ENCODE results near the gene OSBPL9.
"Not testable (repeated sequence)": the region's sequence is repeated elsewhere in the genome, so short reads cannot be mapped to it uniquely, and the experiment has no call there.

The OSBPL9 gene

GRCh38 chr1:51639694-51640093 is 22.8 kb downstream of the OSBPL9 start:
- no peak for DNase-seq

GRCh38 chr1:51641096-51641495 is 24.2 kb downstream of the OSBPL9 start:
- no peak for DNase-seq

DNA sequence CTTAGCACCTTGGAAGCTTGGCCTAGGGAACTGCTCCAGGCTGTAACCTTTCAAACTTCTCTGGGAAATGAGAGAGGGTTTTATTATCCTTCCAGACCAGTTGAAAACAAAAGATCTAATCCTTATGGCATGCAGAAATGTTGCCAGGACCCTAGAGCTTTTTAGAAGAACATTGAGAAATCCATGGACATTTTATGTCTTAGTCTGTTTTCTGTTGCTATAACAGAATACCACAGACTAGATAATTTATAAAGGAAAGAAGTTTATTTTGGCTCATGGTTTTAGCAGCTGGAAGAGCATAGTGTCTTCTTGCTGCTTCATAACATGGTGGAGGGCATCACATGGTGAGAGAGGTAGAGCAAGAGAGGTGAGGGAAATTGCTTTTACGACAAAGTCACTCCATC is 25.8 kb downstream of the OSBPL9 start:
- DNase-seq = no peak

DNA sequence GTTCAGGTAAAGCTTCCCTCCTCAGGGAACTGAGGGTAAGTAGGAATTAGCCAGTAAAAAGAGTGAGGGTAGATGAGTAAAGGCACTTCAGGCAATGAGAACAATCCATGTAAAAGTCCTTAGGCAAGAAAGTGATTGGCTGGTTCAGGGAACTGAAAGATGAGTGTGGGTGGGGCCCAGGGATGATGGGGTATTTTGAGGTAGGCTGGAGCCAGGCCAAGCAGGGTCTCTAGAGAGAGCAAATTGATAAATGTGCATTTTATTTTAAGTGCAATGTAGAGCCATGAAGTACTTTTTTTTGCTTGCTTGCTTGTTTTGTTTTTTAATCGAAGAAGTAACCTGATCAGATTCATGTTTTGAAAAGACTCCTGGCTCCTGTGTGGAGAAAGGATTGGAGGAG is 26.5 kb downstream of the OSBPL9 start:
- no peak for DNase-seq

DNA sequence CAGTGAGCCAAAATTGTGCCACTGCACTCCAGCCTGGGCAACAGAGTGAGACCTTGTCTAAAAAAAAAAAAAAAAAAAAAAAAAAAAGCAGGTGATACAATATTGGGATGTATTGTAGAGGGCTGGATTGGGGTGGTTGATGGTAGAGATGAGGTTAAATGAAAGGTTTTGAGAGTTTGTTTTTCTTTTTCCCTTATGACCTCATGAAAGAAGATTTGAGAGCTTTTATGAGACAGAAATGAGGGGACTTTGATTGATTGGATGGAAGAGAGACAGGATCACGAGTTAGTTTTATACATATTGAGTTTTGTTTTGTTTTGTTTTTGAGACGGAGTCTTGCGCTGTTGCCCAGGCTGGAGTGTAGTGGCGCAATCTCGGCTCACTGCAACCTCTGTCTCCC is 27.1 kb downstream of the OSBPL9 start:
- DNase-seq = no peak

DNA sequence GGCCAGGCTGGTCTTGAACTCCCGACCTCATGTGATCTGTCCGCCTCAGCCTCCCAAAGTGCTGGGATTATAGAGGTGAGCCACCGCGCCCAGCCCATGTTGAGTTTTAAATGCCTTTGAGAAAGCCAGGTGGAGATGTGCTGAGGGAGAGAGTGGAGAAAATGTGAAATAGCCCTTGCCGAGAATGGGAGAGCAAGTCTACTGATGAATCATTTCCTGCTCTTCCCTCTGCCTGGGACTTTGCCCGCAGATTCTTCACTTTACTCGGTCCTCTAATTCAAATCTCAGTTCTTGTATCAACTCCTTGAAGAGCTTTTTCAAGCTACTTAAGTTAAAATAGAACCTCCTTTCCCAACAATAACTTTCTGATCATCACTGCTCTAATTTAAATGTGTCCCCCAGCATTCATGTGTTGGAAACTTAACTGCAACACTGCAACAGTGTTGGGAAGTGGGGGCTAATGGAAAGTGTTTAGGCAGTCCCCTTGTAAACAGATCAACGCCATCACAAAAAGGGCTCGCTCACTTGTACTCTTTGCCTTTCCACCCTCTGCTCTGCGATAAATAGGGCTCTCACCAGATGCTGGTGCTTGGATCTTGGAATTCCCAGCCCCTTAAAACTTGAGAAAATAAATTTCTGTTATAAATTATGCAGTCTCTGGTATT is 27.8 kb downstream of the OSBPL9 start:
- DNase-seq = no peak

- DNase-seq = not testable (repeated sequence)
Observed at GRCh38 chr1:51646592-51646991, 29.7 kb downstream of the OSBPL9 start.

DNA sequence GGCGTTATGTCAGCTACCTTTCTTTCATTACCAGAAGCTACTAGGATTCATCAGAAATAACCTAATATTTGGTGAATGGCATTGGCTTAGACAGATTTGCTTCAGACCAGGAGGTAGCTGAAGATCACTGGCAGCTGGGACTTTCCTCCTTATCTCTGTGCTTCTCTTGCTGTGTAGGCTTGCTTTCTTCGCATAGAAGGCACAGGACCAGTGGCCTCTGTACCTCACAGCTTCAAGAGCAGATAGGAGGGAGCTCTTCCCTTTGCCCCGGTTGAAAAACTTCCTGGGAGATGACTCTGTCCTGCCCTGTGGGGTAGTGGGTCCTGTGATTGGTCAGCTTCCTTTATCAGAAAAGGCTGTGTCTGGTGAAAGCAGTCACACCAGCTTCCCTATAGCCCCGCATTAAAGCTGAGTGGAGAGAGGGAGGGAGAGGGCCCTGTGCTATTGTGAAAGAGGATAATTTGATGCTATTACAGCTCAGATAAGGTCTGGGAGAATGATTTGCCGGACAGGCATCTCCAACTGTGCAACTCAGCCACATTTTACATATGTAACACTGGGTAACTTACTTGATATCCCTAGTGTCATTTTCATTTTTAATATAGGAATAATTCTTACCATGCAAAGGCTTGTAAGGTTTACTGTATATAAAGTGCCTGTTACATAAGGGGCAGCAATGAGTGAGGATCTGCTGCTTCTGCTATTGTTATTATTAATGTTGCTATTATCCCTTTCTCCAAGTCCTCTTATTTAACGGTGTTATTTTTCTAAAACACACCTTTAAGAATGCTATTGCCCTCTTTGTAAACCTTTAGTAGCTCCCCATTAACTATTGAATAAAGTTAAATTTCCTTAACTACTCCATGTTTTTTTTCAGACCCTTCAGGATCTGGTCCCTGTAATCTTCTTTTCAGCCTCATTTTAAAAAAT is 31.6 kb downstream of the OSBPL9 start:
- no peak for DNase-seq

DNA sequence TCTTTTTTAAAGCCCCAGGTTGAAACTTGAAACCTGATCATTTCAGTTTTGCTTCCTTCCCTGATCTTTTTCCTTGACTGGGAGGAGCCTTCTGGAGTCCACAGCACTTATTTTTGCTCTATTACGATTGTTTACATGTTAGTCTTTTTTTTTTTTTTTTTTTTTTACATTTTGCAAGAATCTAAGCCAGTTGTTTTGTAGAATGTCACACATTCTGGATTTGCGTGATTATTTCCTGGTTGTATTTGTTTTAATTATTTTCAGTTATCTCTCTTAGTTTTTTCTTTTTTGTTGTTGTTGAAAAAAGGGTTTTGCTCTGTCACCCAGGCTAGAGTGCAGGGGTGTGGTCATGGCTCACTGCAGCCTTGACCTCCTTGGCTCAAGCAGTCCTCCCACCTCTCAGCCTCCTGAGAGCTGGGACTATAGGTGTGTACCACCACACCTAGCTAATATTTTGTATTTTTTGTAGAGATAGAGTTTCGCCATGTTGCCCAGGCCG is 32.8 kb downstream of the OSBPL9 start:
- DNase-seq = no peak

- no peak for DNase-seq
Observed at GRCh38 chr1:51650198-51650597, 33.3 kb downstream of the OSBPL9 start.

DNA sequence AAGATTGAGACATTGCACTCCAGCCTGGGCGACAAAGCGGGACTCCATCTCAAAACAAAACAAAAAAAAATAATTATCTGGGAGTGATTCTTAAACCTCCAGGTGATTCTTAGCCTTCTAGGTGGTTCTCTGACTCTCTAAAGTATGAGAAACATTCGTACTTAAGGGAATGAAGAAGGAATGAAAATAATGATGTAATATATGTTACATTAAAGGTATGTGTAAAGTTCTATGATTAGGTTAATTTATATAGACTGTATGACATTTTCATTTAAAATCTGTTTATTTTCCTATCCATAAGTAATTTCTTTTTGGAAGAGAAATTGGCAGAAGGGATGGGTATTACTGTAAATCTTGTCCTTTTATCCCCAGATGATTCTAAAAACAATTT is 34.7 kb downstream of the OSBPL9 start:
- no peak for DNase-seq

- no peak for DNase-seq
Observed at GRCh38 chr1:51652599-51652998, 35.7 kb downstream of the OSBPL9 start.

- no peak for DNase-seq
Observed at GRCh38 chr1:51653127-51653526, 36.2 kb downstream of the OSBPL9 start.

DNA sequence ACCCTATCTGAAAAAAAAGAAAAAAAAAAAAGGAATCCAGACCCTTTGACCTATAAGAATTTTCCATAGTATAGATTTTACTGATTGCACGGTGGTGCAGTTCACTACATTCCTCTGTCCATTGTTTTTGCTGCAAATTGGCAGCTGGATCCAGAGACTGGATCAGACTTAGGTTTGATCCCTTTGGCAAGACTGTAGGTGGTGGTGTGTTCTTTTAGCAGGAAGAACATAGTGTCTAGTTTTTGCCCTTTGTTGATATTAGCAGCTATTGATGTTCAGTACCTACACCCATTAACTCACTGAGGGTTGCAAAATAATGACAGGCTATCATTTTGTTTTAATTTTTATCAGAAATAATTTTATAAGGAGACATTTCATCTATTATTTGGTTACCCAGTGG is 37.1 kb downstream of the OSBPL9 start:
- no peak for DNase-seq

DNA sequence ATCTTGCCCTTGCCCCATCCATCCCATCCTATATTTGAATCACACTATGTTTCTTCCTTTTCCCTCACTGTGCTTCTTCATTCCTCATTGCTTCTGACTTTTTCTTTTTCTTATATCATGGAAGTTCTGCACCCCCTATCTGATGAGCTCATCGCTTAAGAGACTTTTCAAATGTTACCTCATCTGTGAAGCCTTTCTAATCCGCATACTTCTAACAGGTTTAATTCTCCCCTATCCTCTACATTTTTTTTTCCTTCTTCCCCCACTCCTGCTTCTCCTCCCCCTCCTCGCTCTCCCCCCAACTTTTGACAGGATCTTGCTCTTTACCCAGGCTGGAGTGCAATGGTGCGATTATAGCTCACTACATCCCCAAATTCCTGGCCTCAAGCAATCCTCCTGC is 39.5 kb downstream of the OSBPL9 start:
- DNase-seq = no peak

- no peak for DNase-seq
Observed at GRCh38 chr1:51660580-51660979, 43.7 kb downstream of the OSBPL9 start.

DNA sequence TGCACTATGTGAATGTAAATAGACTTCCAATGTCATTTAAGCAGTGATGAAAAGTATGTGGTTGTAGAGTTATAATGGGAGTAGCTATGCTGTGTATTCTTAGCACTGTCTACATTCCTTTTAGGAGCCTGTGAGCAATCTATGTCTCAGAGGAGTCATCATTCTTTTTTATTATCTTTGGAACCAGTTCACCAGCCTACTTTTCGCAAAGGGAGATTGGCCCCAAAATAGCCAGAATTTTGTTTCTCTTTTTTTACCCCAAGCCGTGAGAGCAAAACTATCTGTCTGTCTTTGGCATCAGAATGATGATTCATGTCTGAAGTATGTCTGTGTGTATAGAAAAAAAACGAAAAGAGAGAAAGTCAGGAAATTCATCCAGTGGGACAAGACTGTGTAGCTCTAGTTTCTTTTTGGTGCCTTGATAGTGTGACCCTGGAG is 44.2 kb downstream of the OSBPL9 start:
- no peak for DNase-seq

- DNase-seq = no peak
Observed at GRCh38 chr1:51663105-51663504, 46.2 kb downstream of the OSBPL9 start.

DNA sequence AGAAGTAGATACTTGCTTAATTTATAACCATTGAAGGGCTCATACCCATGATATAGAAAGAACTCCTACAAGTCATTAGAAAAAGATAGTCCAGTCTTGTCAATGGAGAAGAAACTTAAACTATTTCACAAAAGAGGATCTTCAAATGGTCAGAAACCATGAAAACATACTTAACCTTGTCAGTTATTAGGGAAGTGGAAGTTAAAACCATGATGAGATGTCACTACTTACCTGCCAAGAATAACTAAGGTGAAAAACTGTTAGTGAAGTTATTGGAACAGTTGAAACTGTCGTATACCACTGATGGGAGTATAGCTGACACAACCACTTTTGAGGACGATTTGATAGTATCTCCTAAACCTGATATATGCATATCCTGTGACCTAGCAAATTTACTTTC is 46.8 kb downstream of the OSBPL9 start:
- no peak for DNase-seq

DNA sequence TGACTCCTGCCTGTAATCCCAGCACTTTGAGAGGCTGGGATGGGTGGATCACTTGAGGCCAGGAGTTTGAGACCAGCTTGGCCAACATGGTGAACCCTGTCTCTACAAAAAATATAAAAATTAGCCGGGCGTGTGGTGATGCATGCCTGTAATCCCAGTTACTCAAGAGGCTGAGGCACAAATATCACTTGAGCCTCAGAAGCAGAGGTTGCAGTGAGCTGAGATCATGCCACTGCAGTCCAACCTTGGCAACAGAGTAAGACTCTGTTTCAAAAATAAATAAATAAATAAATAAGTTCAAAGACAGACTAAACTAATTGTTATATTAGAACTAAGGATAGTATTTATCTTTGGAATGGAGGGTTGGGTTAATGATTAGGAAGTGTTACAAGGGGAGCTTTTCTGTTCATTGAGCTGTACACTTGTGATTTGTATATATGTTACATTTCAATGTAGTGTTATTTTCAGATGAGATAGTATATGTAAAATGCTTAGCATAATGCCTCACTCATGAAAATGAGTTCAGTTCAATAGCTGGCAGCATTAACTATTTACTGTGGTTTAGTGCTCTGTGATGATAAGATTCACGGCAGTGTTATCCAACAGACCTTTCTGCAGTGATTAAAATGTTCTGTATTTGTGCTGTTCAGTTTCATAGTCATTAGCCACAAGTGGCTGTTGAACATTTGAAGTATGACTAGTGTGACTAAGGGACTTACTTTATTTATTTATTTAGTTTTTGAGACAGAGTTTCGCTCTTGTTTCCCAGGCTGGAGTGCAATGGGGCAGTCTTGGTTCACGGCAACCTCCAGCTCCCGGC is 47.7 kb downstream of the OSBPL9 start:
- DNase-seq = no peak

GRCh38 chr1:51666478-51666877 is 49.6 kb downstream of the OSBPL9 start:
- DNase-seq = no peak

DNA sequence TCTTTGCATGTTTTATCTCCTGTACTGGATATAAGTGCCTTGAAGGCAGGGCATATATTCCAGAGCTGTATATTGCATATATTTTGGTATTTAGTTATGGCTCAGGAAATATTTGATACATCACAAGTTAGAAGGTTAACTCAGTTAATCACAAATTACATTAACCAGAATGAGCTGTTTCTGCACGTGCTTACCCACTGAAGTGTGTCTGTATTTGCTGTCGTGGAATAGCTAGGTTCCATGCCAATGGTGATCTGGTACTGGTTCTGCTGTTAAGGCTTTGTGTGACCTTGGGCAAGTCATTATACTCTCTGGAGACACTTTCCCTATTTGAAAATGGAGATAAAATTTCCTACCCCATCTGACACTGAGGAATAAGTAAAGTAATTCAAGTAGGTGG is 50.7 kb downstream of the OSBPL9 start:
- DNase-seq = no peak

- DNase-seq = no peak
Observed at GRCh38 chr1:51669272-51669671, 52.4 kb downstream of the OSBPL9 start.

Measured in CD4-positive, alpha-beta T cell treated with Interleukin-10 for 1 hour (primary cell).